ENCODE data around the gene ZCWPW2. TPM values are rescaled to one million over a fixed set of nuclear protein-coding genes. Genes with fewer than 3 reads are reported as not detected.

The ZCWPW2 gene
- total and polyA plus RNA-seq, 2 experiments from 2014 or later: 2.1 to 3.5 TPM

DNA sequence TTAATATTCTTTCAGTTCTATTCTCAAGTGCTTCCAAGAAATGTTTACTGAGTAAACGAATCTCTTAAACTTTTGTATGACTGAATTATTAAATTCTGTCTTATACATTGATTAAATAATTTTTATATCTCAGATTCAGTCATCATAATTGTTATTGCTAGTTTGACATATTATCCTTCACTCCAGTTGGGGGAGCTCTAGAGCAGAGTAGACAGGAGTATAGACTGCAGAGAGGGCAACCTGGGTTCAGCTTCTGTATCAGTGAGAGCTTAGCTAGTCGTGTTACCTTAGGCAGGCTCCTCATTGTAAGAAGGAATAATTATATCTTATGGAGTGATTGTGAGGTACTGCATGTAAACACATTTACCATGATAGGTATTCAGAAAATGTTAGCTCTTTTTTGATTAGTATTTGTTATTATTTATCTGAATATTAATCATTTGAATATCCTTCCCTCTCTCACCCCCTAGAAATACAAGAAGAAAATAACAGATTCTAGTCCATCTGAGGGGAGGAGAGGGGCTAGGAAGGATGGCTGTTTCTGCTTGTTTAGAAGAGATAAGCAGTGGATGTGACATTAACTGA, 31.0 kb upstream of the ZCWPW2 start:
- Histone ChIP-seq H2AFZ (no peak overlapping the region), H3K36me3 (ENCODE audit: low read depth) (peaks cover 4% of the 10 kb centered on the region; the same call in 1 of the 2 replicates), H3K27ac (no peak overlapping the region), H3K9ac (no peak overlapping the region), H3K9me3 (ENCODE audit: low read depth) (no peaks in the 10 kb centered on the region), H3K79me2 (ENCODE audit: insufficient read depth) (no peaks in the 10 kb centered on the region), H3K27me3 (replicated peaks; ENCODE audit: insufficient read depth) (no peaks in the 10 kb centered on the region), H3F3A (ENCODE audit: insufficient read depth) (peaks cover 6% of the 10 kb centered on the region; the same call in 1 of the 2 replicates), H3K4me3 (no peak overlapping the region), H3K9me2 (ENCODE audit: insufficient read depth) (no peaks in the 10 kb centered on the region), H3K4me1 (ENCODE audit: insufficient read depth) (peaks cover 6% of the 10 kb centered on the region), H4K20me1 (ENCODE audit: insufficient read depth) (no peaks in the 10 kb centered on the region), H3K4me2 (ENCODE audit: unreplicated experiment) (no peak overlapping the region)
- in situ Hi-C loops (cut with MboI): loop anchor here (25.0 kb wide), 1 partner anchor 1005 kb away; no protein-coding TSS in a partner anchor
- 4 to 12% methylated on average over 2 of the region's 2 CpGs for WGBS, 2 experiments (ENCODE audit: low coverage in 1 of 2, low lambda C conversion rate in 2 of 2, missing lambda C conversion rate in 2 of 2)
- DNase-seq: peak; percentile 70
- TF ChIP-seq EZH2phosphoT487 (IDR thresholded peaks at IDR 0.05; ENCODE audit: insufficient read depth, low read depth) (no peak), EZH2 (IDR thresholded peaks at IDR 0.05; ENCODE audit: insufficient read depth, poor library complexity, severe bottlenecking) (no peak)

DNA sequence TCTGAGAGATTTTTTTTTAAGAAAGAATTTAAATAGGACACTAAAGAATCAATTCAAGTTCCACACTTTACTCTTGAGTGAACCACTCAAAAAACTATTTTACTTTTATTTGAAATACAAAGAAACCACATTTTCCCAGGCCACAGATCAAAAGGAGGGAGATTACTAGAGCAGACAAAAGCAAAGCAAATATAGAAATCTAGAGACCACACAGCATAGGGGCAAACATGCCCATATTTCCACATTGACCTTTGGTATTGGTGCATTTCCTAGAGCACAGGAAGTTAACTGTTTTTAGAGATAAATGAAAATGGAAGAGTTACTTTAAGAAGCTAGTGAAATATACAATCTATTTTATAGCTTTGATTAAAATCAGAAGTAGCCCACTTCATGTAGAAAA, 27.5 kb upstream of the ZCWPW2 start:
- DNase-seq: no peak
- Histone ChIP-seq H3K27me3 (replicated peaks; ENCODE audit: insufficient read depth) (no peaks in the 10 kb centered on the region), H3K27ac (no peak overlapping the region), H3K4me3 (no peak overlapping the region), H4K20me1 (ENCODE audit: insufficient read depth) (no peaks in the 10 kb centered on the region), H3K9me2 (ENCODE audit: insufficient read depth) (no peaks in the 10 kb centered on the region), H3K79me2 (ENCODE audit: insufficient read depth) (no peaks in the 10 kb centered on the region), H3K4me1 (ENCODE audit: insufficient read depth) (peaks cover 12% of the 10 kb centered on the region), H3K9ac (no peak overlapping the region), H2AFZ (no peak overlapping the region), H3K4me2 (ENCODE audit: unreplicated experiment) (no peak overlapping the region), H3K9me3 (ENCODE audit: low read depth) (no peaks in the 10 kb centered on the region), H3F3A (ENCODE audit: insufficient read depth) (peaks cover 8% of the 10 kb centered on the region; the same call in 1 of the 2 replicates), H3K36me3 (ENCODE audit: low read depth) (peaks cover 34% of the 10 kb centered on the region)
- no peak for TF ChIP-seq EZH2phosphoT487 (IDR thresholded peaks at IDR 0.05; ENCODE audit: insufficient read depth, low read depth)
- no peak for TF ChIP-seq EZH2 (IDR thresholded peaks at IDR 0.05; ENCODE audit: insufficient read depth, poor library complexity, severe bottlenecking)
- in situ Hi-C loops (cut with MboI): loop anchor here (25.0 kb wide), 1 partner anchor 1009 kb away; no protein-coding TSS in a partner anchor

DNA sequence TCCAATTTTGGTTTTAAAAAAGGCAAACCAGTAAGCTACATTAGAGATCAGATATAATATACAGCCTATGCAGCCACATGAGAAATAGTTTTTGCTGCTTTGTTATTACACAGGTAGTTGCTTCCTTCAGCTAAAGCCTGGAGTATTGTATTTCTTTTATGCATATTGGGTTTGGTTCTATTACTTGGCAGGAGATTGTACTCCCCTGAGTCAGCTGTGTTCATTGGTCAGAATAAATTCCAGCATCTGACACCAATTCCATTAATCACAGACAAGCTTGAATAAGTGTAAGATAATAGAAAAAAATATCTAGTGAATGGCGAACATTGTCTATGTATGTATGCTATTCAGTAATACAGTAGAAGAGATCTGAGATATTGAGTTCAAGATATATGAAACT, 26.1 kb upstream of the ZCWPW2 start:
- no peak overlapping the region for H3K9ac ChIP-seq
- in situ Hi-C loops (cut with MboI): loop anchor here (25.0 kb wide), 1 partner anchor 1010 kb away; no protein-coding TSS in a partner anchor
- H3K4me2 ChIP-seq (ENCODE audit: unreplicated experiment): no peak overlapping the region
- H3K9me2 ChIP-seq (ENCODE audit: insufficient read depth): no peaks in the 10 kb centered on the region
- no peak overlapping the region for H2AFZ ChIP-seq
- DNase-seq: peak; percentile 57
- no peaks in the 10 kb centered on the region for H3K79me2 ChIP-seq (ENCODE audit: insufficient read depth)
- H3K4me1 ChIP-seq (ENCODE audit: insufficient read depth): peaks cover 12% of the 10 kb centered on the region
- H3K27me3 ChIP-seq (replicated peaks; ENCODE audit: insufficient read depth): no peaks in the 10 kb centered on the region
- peaks cover 42% of the 10 kb centered on the region for H3K36me3 ChIP-seq (ENCODE audit: low read depth)
- H3K27ac ChIP-seq: no peak overlapping the region
- TF ChIP-seq EZH2phosphoT487 (IDR thresholded peaks at IDR 0.05; ENCODE audit: insufficient read depth, low read depth): no peak
- no peak for TF ChIP-seq EZH2 (IDR thresholded peaks at IDR 0.05; ENCODE audit: insufficient read depth, poor library complexity, severe bottlenecking)
- H3K9me3 ChIP-seq (ENCODE audit: low read depth): no peaks in the 10 kb centered on the region
- no peak overlapping the region for H3K4me3 ChIP-seq
- peaks cover 8% of the 10 kb centered on the region; the same call in 1 of the 2 replicates for H3F3A ChIP-seq (ENCODE audit: insufficient read depth)
- 67 to 69% methylated on average over 1 of the region's 1 CpG for WGBS, 2 experiments (ENCODE audit: low coverage in 1 of 2, low lambda C conversion rate in 2 of 2, missing lambda C conversion rate in 2 of 2)
- H4K20me1 ChIP-seq (ENCODE audit: insufficient read depth): no peaks in the 10 kb centered on the region

DNA sequence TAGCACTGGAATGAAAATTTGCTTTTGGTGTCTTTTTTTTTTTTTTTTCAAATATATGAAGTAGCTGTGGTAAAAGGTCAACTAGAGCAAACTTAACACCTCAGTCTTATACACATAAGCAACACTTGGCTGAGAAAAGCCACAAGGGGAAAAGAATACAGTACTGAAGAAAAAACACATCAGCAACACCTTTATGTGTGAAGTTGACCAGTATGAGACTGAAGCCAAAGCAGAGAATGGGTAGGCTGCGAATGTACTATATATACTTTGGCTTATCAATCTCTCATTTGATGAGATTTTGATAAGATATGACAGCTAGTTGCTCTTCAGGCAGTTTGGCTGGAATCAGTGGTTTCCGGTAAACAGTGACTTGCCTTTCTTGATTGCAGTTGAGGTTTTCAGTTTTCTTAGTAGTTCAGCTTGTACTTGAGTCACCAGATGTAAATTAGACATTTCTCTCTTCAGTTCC, 22.0 kb upstream of the ZCWPW2 start:
- Histone ChIP-seq H3K4me3 (no peak overlapping the region), H3K27ac (no peak overlapping the region), H3K4me1 (ENCODE audit: insufficient read depth) (peaks cover 18% of the 10 kb centered on the region), H3K79me2 (ENCODE audit: insufficient read depth) (no peaks in the 10 kb centered on the region), H3F3A (ENCODE audit: insufficient read depth) (peaks cover 19% of the 10 kb centered on the region), H4K20me1 (ENCODE audit: insufficient read depth) (no peaks in the 10 kb centered on the region), H3K9me3 (ENCODE audit: low read depth) (no peaks in the 10 kb centered on the region), H3K36me3 (ENCODE audit: low read depth) (peaks cover 45% of the 10 kb centered on the region), H3K27me3 (replicated peaks; ENCODE audit: insufficient read depth) (no peaks in the 10 kb centered on the region), H3K9me2 (ENCODE audit: insufficient read depth) (no peaks in the 10 kb centered on the region), H3K9ac (no peak overlapping the region), H2AFZ (no peak overlapping the region), H3K4me2 (ENCODE audit: unreplicated experiment) (no peak overlapping the region)
- TF ChIP-seq EZH2 (IDR thresholded peaks at IDR 0.05; ENCODE audit: insufficient read depth, poor library complexity, severe bottlenecking) (no peak), EZH2phosphoT487 (IDR thresholded peaks at IDR 0.05; ENCODE audit: insufficient read depth, low read depth) (no peak)
- DNase-seq: peak; percentile 10
- in situ Hi-C loops (cut with MboI): no loop called here
- WGBS, 2 experiments (ENCODE audit: low coverage in 1 of 2, low lambda C conversion rate in 2 of 2, missing lambda C conversion rate in 2 of 2): 96 to 100% methylated on average over 2 of the region's 2 CpGs
